GM12878 (cell line): ENCODE results near the gene FLT1. TPM values are rescaled to one million over a fixed set of nuclear protein-coding genes. Genes with fewer than 3 reads are reported as not detected.

Experiments
- ATAC-seq: fragments of 200-7000 bp; cut with Tn5 transposase; 3 replicates; pipeline ENCODE4 v1.9.1; 2020; ENCODE audit warnings: mild to moderate bottlenecking, moderate library complexity
- BruUV-seq: library from RNA; stranded (reverse); fragments of 400-500 nt; replicated peaks from 2 replicates; lab custom pipeline; 2021; lab: Mats Ljungman, UMichigan
- CTCF ChIA-PET: fragments of 300-600 bp; sonication (Branson Sonifier 250); formaldehyde crosslinking; extraction: SDS; loops from one replicate; lab custom pipeline; 2021; ENCODE audit warnings: inconsistent platforms; lab: Yijun Ruan, JAX
- POLR2A ChIA-PET: fragments of 350-600 bp; formaldehyde crosslinking; extraction: SDS; loops from one replicate; lab custom pipeline; 2021; ENCODE audit warnings: inconsistent platforms; lab: Charles Lee
- RAD21 ChIA-PET: fragments of 300-600 bp; sonication (Branson Sonifier 250); formaldehyde crosslinking; loops from one replicate; lab custom pipeline; 2023; ENCODE audit warnings: antibody characterized with exemption; ENCODE audit not compliant: unreplicated experiment; lab: Charles Lee
- SMC1A ChIA-PET: fragments of 300-600 bp; sonication (Branson Sonifier 250); formaldehyde crosslinking; loops from one replicate; lab custom pipeline; 2023; ENCODE audit not compliant: unreplicated experiment, uncharacterized antibody; lab: Charles Lee
- DNase-seq: peaks from one replicate; pipeline ENCODE4 v3.0.0-alpha.2; 2011; ENCODE audit warnings: low read depth, low spot score
- FAIRE-seq: peaks from 3 replicates; lab custom pipeline; 2011; peaks lifted over from hg19 to GRCh38; lab: Jason Lieb, UNC
- H2AFZ ChIP-seq: 2 replicates; pipeline ENCODE4 v1.6.0; 2011; ENCODE audit warnings: low read depth, low read length, control low read depth; ENCODE audit not compliant: control insufficient read depth
- H3K27ac ChIP-seq: 2 replicates; pipeline ENCODE4 v1.5.1; 2011; ENCODE audit warnings: control low read depth; ENCODE audit not compliant: control insufficient read depth, insufficient read depth
- H3K27me3 ChIP-seq, 2 experiments: replicated peaks in 1 of 2; 2 replicates each; pipeline versions ENCODE4 v1.6.0 to v1.6.1; 2011; ENCODE audit warnings: low read length in 1 of 2; ENCODE audit not compliant: control insufficient read depth in 2 of 2, insufficient read depth in 2 of 2
- H3K36me3 ChIP-seq, 2 experiments: 2 replicates each; pipeline ENCODE4 v1.5.1; 2011; ENCODE audit warnings: low read length in 1 of 2; ENCODE audit not compliant: control insufficient read depth in 2 of 2, insufficient read depth in 2 of 2
- H3K4me1 ChIP-seq: 2 replicates; pipeline ENCODE4 v1.6.1; 2011; ENCODE audit warnings: mild to moderate bottlenecking, low read length, moderate library complexity, mixed read lengths; ENCODE audit not compliant: control insufficient read depth, insufficient read depth
- H3K4me2 ChIP-seq: 2 replicates; pipeline ENCODE4 v1.6.0; 2011; ENCODE audit warnings: control low read depth; ENCODE audit not compliant: control insufficient read depth, insufficient read depth
- H3K4me3 ChIP-seq: fragments of 200-600 bp; sonication (generic); 2 replicates; pipeline ENCODE4 v1.5.1; 2016
- H3K79me2 ChIP-seq: 2 replicates; pipeline ENCODE4 v1.6.0; 2011; ENCODE audit warnings: low read length; ENCODE audit not compliant: control insufficient read depth, insufficient read depth
- H3K9ac ChIP-seq: 2 replicates; pipeline ENCODE4 v1.8.0; 2011; ENCODE audit warnings: low read length, control low read depth, mixed read lengths; ENCODE audit not compliant: control insufficient read depth, insufficient read depth
- H3K9me3 ChIP-seq: replicated peaks from 3 replicates; pipeline ENCODE4 v1.5.1; 2011; ENCODE audit warnings: mild to moderate bottlenecking, low read length; ENCODE audit not compliant: control insufficient read depth, insufficient read depth
- H4K20me1 ChIP-seq: 2 replicates; pipeline ENCODE4 v1.6.0; 2011; ENCODE audit not compliant: control insufficient read depth, insufficient read depth
- ASH2L ChIP-seq: fragments of 300-600, 200-600 bp; sonication (generic); IDR thresholded peaks from 2 replicates; pipeline ENCODE4 v1.6.1; 2017; ENCODE audit warnings: low read depth, mild to moderate bottlenecking, borderline replicate concordance
- EP300 ChIP-seq, 2 experiments: fragments of 150-350 bp in 1 of 2; IDR thresholded peaks; 2 replicates each; pipeline ENCODE4 v1.6.1; 2011 to 2012; ENCODE audit warnings: low read depth in 2 of 2, low read length in 2 of 2, borderline replicate concordance in 1 of 2, improper control_type of control experiment in 1 of 2, inconsistent platforms in 1 of 2; ENCODE audit not compliant: control insufficient read depth in 1 of 2
- WRNIP1 ChIP-seq: IDR thresholded peaks from 2 replicates; pipeline ENCODE4 v1.6.1; 2011; ENCODE audit warnings: low read depth, low read length, improper control_type of control experiment, borderline replicate concordance
- YY1 ChIP-seq: IDR thresholded peaks from 2 replicates; pipeline ENCODE4 v1.6.1; 2011; ENCODE audit warnings: low read depth, mild to moderate bottlenecking, low read length
- WGBS: methylation state at CpG from one replicate; pipeline ENCODE4 v1.1.6; 2016; ENCODE audit warnings: low lambda C conversion rate; ENCODE audit not compliant: insufficient replicate concordance, insufficient coverage; ENCODE audit errors: missing lambda C conversion rate; 5-methylcytosine and 5-hydroxymethylcytosine counted together
- in situ Hi-C: fragments of 300-500 bp; cut with MboI; formaldehyde crosslinking; loops from 9 replicates; pipeline ENCODE4 v1.14.3; 2018; ENCODE audit warnings: mixed read lengths
- intact Hi-C: fragments of 100-400 bp; cut with micrococcal nuclease; formaldehyde crosslinking; loops from one replicate; pipeline ENCODE4 v1.14.2; 2022; ENCODE audit not compliant: unreplicated experiment
- polyA plus RNA-seq, 11 experiments: library from polyadenylated mRNA; depleted of rRNA in 4 of 11; unstranded in 6 of 11; stranded (reverse) in 5 of 11; fragments of >200 nt; fragmentation: Nextera tagmentation in 4 of 11; fragmentation: Illumina TruSeq in 1 of 11; extraction: Ambion mirVana in 4 of 11; extraction: Trizol in 1 of 11; gene quantifications; 1 replicate in 1 of 11; 2 replicates in 10 of 11; pipeline versions ENCODE4 v1.2.1 to v1.2.3, GENCODE V29; 2011 to 2016; ENCODE audit warnings: inconsistent platforms in 2 of 11, missing spikeins in 2 of 11, low read depth in 1 of 11
- total RNA-seq, 4 experiments: library from RNA; depleted of rRNA in 3 of 4; stranded (reverse); fragments of >200 nt in 3 of 4; fragmentation: Illumina TruSeq in 1 of 4; extraction: Trizol in 1 of 4; gene quantifications; 2 replicates each; pipeline versions ENCODE4 v1.2.1 to v1.2.3, GENCODE V29; 2013 to 2021
- TF ChIP-seq, protein P1 (sequence below): fragments of 450-650 bp; IDR thresholded peaks from 2 replicates; pipeline ENCODE4 v1.6.1; 2017; ENCODE audit warnings: mild to moderate bottlenecking, moderate library complexity
- TF ChIP-seq, protein P2 (sequence below): IDR thresholded peaks from 2 replicates; pipeline ENCODE4 v1.6.1; 2011; ENCODE audit warnings: mild to moderate bottlenecking, low read depth, low read length, moderate library complexity; ENCODE audit not compliant: insufficient replicate concordance
- TF ChIP-seq, protein P3 (sequence below): IDR thresholded peaks from 2 replicates; pipeline ENCODE4 v1.6.1; 2012; ENCODE audit warnings: low read depth, low read length, improper control_type of control experiment
- TF ChIP-seq, protein P4 (sequence below), 3 experiments: IDR thresholded peaks in 2 of 3; conservative IDR thresholded peaks in 1 of 3; 2 replicates each; pipeline ENCODE4 v1.5.1; 2011; ENCODE audit warnings: low read depth in 3 of 3, low read length in 3 of 3, mild to moderate bottlenecking in 3 of 3, control low read depth in 2 of 3, moderate library complexity in 2 of 3, inconsistent platforms in 1 of 3, mixed read lengths in 1 of 3; ENCODE audit not compliant: control insufficient read depth in 2 of 3, insufficient read depth in 1 of 3; ENCODE audit errors: extremely low read depth in 1 of 3

FLT1 gene
- total and polyA plus RNA-seq, 10 of the 15 experiments (the other 5 are each of a cell fraction or from before 2014, with no cell fraction given), result 0.55 to 5.6 (median 0.84) TPM

DNA sequence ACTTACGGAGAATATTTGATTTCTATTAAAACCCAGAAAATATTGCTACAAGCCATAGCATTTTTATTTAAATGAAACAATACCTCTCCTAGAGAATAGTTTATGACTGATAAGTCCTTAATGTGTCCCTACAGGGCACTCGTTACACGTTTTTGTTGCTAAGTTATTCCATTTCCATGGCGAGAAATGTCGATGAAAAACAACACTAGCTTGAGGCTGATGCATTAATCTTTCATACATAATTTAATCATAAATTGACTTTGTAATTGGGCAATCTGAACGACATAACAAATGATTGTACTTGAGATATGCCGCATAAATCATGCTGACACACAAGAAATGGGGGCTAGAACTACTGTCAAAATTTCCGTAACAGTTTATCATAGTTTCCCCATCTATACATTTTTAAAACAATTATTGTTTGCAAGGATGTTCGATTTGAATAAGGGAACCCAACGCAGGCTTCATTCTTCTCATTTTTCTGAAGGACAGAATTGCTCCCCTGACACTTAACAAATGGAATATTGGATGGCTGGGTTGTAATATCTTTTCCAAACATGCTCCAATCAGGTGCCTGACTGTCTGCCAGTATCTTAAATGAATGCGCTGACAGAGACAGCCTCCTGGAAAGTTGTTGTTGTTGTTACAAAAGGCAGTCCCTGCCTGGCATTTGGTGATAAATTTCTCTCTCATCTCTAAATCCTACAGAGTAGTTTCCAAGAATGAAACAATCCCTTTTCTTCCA is 61.9 kb downstream of the FLT1 start (continued):
- TF ChIP-seq, protein P1, sequence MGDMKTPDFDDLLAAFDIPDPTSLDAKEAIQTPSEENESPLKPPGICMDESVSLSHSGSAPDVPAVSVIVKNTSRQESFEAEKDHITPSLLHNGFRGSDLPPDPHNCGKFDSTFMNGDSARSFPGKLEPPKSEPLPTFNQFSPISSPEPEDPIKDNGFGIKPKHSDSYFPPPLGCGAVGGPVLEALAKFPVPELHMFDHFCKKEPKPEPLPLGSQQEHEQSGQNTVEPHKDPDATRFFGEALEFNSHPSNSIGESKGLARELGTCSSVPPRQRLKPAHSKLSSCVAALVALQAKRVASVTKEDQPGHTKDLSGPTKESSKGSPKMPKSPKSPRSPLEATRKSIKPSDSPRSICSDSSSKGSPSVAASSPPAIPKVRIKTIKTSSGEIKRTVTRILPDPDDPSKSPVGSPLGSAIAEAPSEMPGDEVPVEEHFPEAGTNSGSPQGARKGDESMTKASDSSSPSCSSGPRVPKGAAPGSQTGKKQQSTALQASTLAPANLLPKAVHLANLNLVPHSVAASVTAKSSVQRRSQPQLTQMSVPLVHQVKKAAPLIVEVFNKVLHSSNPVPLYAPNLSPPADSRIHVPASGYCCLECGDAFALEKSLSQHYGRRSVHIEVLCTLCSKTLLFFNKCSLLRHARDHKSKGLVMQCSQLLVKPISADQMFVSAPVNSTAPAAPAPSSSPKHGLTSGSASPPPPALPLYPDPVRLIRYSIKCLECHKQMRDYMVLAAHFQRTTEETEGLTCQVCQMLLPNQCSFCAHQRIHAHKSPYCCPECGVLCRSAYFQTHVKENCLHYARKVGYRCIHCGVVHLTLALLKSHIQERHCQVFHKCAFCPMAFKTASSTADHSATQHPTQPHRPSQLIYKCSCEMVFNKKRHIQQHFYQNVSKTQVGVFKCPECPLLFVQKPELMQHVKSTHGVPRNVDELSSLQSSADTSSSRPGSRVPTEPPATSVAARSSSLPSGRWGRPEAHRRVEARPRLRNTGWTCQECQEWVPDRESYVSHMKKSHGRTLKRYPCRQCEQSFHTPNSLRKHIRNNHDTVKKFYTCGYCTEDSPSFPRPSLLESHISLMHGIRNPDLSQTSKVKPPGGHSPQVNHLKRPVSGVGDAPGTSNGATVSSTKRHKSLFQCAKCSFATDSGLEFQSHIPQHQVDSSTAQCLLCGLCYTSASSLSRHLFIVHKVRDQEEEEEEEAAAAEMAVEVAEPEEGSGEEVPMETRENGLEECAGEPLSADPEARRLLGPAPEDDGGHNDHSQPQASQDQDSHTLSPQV, result no peak

DNA sequence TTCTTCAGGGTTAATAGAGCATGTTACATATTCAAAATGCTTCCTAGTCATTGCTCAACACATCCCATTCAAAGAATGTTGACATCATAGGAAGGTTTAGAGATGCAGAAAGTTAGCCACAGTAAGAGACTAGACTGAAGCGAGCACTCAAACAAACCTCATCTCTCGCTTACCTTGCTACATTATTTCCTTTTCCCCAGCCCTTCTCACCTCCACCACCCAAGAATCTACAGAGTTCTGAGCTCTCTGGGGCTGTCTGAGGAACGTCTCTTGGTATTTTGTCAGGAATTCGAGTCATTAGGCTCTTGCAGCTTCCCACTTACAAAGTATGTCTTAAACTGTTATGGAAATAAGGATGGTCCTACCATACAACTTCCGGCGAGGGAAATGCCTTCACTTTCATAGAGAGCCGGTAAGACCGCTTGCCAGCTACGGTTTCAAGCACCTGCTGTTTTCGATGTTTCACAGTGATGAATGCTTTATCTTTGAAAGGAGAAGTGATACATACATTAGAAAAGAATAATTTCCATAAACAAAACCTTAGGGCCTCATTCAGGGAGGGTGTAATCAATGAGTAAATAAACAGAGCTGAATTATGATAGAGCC is 65.1 kb downstream of the FLT1 start:
- ChIA-PET RAD21 (interaction anchor here (0.6 to 1.7 kb wide), 11 partner anchors 16 to 229 kb away, joined by 3 to 9 read pairs (median 5); partner anchors contain the start of gene POMP), POLR2A (interaction anchor here (1.0 to 1.2 kb wide), 2 partner anchors 228 to 229 kb away, joined by 3 read pairs; partner anchors contain the start of gene POMP), SMC1A (interaction anchor here (0.7 to 2.1 kb wide), 15 partner anchors 11 to 234 kb away, joined by 3 to 9 read pairs (median 4); partner anchors contain the start of gene POMP), CTCF (interaction anchor here (0.7 to 1.7 kb wide), 6 partner anchors 16 to 226 kb away, joined by 3 to 9 read pairs (median 4); no protein-coding TSS in a partner anchor)
- H3K4me1 ChIP-seq, result peaks cover 18% of the 10 kb centered on the region; the same call in 1 of the 2 replicates
- FAIRE-seq (peak; percentile 98), DNase-seq (peak; percentile 84), ATAC-seq (peak; percentile 89)
- peak overlapping the region; percentile 86 for H2AFZ ChIP-seq
- H3K27me3 ChIP-seq, result no peaks in the 10 kb centered on the region
- peak overlapping the region; percentile 96 for H3K27ac ChIP-seq
- H3K9me3 ChIP-seq, result no peaks in the 10 kb centered on the region; the same call in 2 of the 3 replicates
- in situ Hi-C loops, result no loop called here
- H3K4me3 ChIP-seq, result peak overlapping the region; percentile 58
- WGBS, result under 1% methylated on average over 10 of the region's 10 CpGs
- H3K4me2 ChIP-seq, result peak overlapping the region; percentile 89
- peaks cover 0 to 4% of the 10 kb centered on the region in 2 experiments; a peak in 1 of 4 replicates for H3K36me3 ChIP-seq
- no peaks in the 10 kb centered on the region for H4K20me1 ChIP-seq
- H3K79me2 ChIP-seq, result no peaks in the 10 kb centered on the region; the same call in 1 of the 2 replicates
- peak overlapping the region; percentile 72 for H3K9ac ChIP-seq
- BruUV-seq, result TSS peak; percentile 87
- intact Hi-C loops, result loop anchor here (1.0 to 5.0 kb wide), 5 partner anchors 28 to 229 kb away; partner anchors contain the start of gene POMP
- TF ChIP-seq, protein P2, sequence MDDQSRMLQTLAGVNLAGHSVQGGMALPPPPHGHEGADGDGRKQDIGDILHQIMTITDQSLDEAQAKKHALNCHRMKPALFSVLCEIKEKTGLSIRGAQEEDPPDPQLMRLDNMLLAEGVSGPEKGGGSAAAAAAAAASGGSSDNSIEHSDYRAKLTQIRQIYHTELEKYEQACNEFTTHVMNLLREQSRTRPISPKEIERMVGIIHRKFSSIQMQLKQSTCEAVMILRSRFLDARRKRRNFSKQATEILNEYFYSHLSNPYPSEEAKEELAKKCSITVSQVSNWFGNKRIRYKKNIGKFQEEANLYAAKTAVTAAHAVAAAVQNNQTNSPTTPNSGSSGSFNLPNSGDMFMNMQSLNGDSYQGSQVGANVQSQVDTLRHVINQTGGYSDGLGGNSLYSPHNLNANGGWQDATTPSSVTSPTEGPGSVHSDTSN, result peak; percentile 63
- TF ChIP-seq EP300 (IDR thresholded peaks at IDR 0.05; ENCODE audit: borderline replicate concordance in 1 of 2, control insufficient read depth in 1 of 2, low read depth in 2 of 2, low read length in 2 of 2) (peak; percentile 62 to 87), YY1 (0 out of 2 replicates have a peak, but pooled peaks have one; percentile 18), ASH2L (0 out of 2 replicates have a peak, but pooled peaks have one; percentile 37), WRNIP1 (0 out of 2 replicates have a peak, but pooled peaks have one; percentile 90)
- TF ChIP-seq, protein P3, sequence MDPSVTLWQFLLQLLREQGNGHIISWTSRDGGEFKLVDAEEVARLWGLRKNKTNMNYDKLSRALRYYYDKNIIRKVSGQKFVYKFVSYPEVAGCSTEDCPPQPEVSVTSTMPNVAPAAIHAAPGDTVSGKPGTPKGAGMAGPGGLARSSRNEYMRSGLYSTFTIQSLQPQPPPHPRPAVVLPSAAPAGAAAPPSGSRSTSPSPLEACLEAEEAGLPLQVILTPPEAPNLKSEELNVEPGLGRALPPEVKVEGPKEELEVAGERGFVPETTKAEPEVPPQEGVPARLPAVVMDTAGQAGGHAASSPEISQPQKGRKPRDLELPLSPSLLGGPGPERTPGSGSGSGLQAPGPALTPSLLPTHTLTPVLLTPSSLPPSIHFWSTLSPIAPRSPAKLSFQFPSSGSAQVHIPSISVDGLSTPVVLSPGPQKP, result peak; percentile 60
- TF ChIP-seq, protein P4, sequence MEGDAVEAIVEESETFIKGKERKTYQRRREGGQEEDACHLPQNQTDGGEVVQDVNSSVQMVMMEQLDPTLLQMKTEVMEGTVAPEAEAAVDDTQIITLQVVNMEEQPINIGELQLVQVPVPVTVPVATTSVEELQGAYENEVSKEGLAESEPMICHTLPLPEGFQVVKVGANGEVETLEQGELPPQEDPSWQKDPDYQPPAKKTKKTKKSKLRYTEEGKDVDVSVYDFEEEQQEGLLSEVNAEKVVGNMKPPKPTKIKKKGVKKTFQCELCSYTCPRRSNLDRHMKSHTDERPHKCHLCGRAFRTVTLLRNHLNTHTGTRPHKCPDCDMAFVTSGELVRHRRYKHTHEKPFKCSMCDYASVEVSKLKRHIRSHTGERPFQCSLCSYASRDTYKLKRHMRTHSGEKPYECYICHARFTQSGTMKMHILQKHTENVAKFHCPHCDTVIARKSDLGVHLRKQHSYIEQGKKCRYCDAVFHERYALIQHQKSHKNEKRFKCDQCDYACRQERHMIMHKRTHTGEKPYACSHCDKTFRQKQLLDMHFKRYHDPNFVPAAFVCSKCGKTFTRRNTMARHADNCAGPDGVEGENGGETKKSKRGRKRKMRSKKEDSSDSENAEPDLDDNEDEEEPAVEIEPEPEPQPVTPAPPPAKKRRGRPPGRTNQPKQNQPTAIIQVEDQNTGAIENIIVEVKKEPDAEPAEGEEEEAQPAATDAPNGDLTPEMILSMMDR (IDR thresholded peaks at IDR 0.05 in 2 of 3, conservative IDR thresholded peaks at IDR 0.05 in 1 of 3; ENCODE audit: control insufficient read depth in 2 of 3, extremely low read depth in 1 of 3, insufficient read depth in 1 of 3, low read depth in 3 of 3, low read length in 3 of 3), result no peak
